MCF 10A (cell line): ENCODE measurements around the gene AKTIP. TPM values are rescaled to one million over a fixed set of nuclear protein-coding genes. Genes with fewer than 3 reads are reported as not detected.

Experiments
- BruUV-seq: library from RNA; stranded (reverse); fragments of 400-500 nt; replicated peaks from 2 replicates; lab custom pipeline; 2021; lab: Mats Ljungman, UMichigan
- CTCF ChIA-PET: fragments of 300-600 bp; sonication (Branson Sonifier 250); formaldehyde crosslinking; extraction: SDS; loops from one replicate; lab custom pipeline; 2021; ENCODE audit warnings: antibody characterized with exemption, inconsistent platforms; lab: Yijun Ruan, JAX
- POLR2A ChIA-PET: fragments of 300-600, 350-650 bp; sonication (Branson Sonifier 250); formaldehyde crosslinking; extraction: SDS; loops from one replicate; lab custom pipeline; 2020; ENCODE audit warnings: antibody characterized with exemption, inconsistent platforms; lab: Yijun Ruan, JAX
- DNase-seq: peaks from one replicate; pipeline ENCODE4 v3.0.0-alpha.2; 2018; ENCODE audit not compliant: unreplicated experiment
- H3K27ac Mint-ChIP-seq: one replicate; pipeline ENCODE4 v1.8.0; 2022; ENCODE audit warnings: mild to moderate bottlenecking, low read depth, mixed read lengths; ENCODE audit not compliant: unreplicated experiment
- H3K27me3 Mint-ChIP-seq: one replicate; pipeline ENCODE4 v1.8.0; 2022; ENCODE audit warnings: mixed read lengths; ENCODE audit not compliant: insufficient read depth, unreplicated experiment
- H3K36me3 Mint-ChIP-seq: one replicate; pipeline ENCODE4 v1.8.0; 2022; ENCODE audit warnings: mild to moderate bottlenecking, moderate library complexity, mixed read lengths; ENCODE audit not compliant: insufficient read depth, unreplicated experiment
- H3K4me1 Mint-ChIP-seq: one replicate; pipeline ENCODE4 v1.8.0; 2022; ENCODE audit warnings: mixed read lengths; ENCODE audit not compliant: insufficient read depth, unreplicated experiment
- H3K4me3 Mint-ChIP-seq: one replicate; pipeline ENCODE4 v1.8.0; 2022; ENCODE audit warnings: mild to moderate bottlenecking, moderate library complexity, mixed read lengths; ENCODE audit not compliant: unreplicated experiment
- H3K9me3 Mint-ChIP-seq: one replicate; pipeline ENCODE4 v1.8.0; 2022; ENCODE audit warnings: mixed read lengths; ENCODE audit not compliant: unreplicated experiment
- CTCF ChIP-seq: fragments of 200-600 bp; IDR thresholded peaks from one replicate; pipeline ENCODE4 v1.8.0; 2022; ENCODE audit warnings: antibody characterized with exemption, mild to moderate bottlenecking; ENCODE audit not compliant: unreplicated experiment
- intact Hi-C: fragments of 100-400 bp; cut with micrococcal nuclease; formaldehyde crosslinking; loops from 2 replicates; pipeline ENCODE4 v1.14.1; 2022
- total RNA-seq: library from RNA; stranded (reverse); gene quantifications from 2 replicates; pipeline ENCODE4 v1.2.3, GENCODE V29; 2022

The AKTIP gene
- total RNA-seq, 1 experiment from 2014 or later, result 30.3 TPM

- no TSS peak for BruUV-seq
- H3K27me3 Mint-ChIP-seq, result no peaks in the 10 kb centered on the region
- no peaks in the 10 kb centered on the region for H3K9me3 Mint-ChIP-seq
- H3K4me3 Mint-ChIP-seq, result no peak overlapping the region
- intact Hi-C loops, result loop anchor here (2.0 to 5.0 kb wide), 3 partner anchors 534 to 1442 kb away; no protein-coding TSS in a partner anchor
- DNase-seq, result no peak
- no peaks in the 10 kb centered on the region for H3K36me3 Mint-ChIP-seq
- POLR2A ChIA-PET, result interaction anchor here (0.7 to 1.2 kb wide), 3 partner anchors 76 to 1916 kb away, joined by 3 to 4 read pairs (median 3); partner anchors contain the start of gene RBL2
- H3K4me1 Mint-ChIP-seq, result no peaks in the 10 kb centered on the region
- no peak overlapping the region for H3K27ac Mint-ChIP-seq
- CTCF ChIA-PET, result interaction anchor here (0.7 to 1.0 kb wide), 9 partner anchors 8 to 1393 kb away, joined by 3 to 4 read pairs (median 3); no protein-coding TSS in a partner anchor
- no peak for TF ChIP-seq CTCF
These were observed 7.7 kb upstream of the AKTIP start for GRCh38 chr16:53510704-53511070.

- DNase-seq, result peak; percentile 63
- Mint-ChIP-seq H3K27me3 (no peaks in the 10 kb centered on the region), H3K4me1 (no peaks in the 10 kb centered on the region), H3K36me3 (no peaks in the 10 kb centered on the region), H3K27ac (no peak overlapping the region), H3K4me3 (no peak overlapping the region), H3K9me3 (no peaks in the 10 kb centered on the region)
- no TSS peak for BruUV-seq
- intact Hi-C loops, result loop anchor here (2.0 to 10.0 kb wide), 4 partner anchors 185 to 1441 kb away; no protein-coding TSS in a partner anchor
- TF ChIP-seq CTCF, result peak; percentile 79
- ChIA-PET POLR2A (interaction anchor here (0.7 to 1.2 kb wide), 3 partner anchors 76 to 1917 kb away, joined by 3 to 4 read pairs (median 3); partner anchors contain the start of gene RBL2), CTCF (interaction anchor here (0.6 to 1.1 kb wide), 16 partner anchors 8 to 1392 kb away, joined by 3 to 4 read pairs (median 3); no protein-coding TSS in a partner anchor)
These were observed 7.1 kb upstream of the AKTIP start for GRCh38 chr16:53509906-53510703.

- ChIA-PET POLR2A (no interaction called here), CTCF (interaction anchor here (1.0 to 1.1 kb wide), 2 partner anchors 8 to 92 kb away, joined by 3 read pairs; no protein-coding TSS in a partner anchor)
These were observed 4.6 kb upstream of the AKTIP start for GRCh38 chr16:53507464-53508179.

More at GRCh38 chr16:53507464-53508179, 4.6 kb upstream of the AKTIP start:
- no peak overlapping the region for H3K4me3 Mint-ChIP-seq
- H3K27ac Mint-ChIP-seq, result no peak overlapping the region
- peaks cover 6% of the 10 kb centered on the region for H3K36me3 Mint-ChIP-seq
- peaks cover 11% of the 10 kb centered on the region for H3K4me1 Mint-ChIP-seq
- H3K9me3 Mint-ChIP-seq, result no peaks in the 10 kb centered on the region
- DNase-seq, result no peak
- BruUV-seq, result no TSS peak
- TF ChIP-seq CTCF, result no peak
- no peaks in the 10 kb centered on the region for H3K27me3 Mint-ChIP-seq
- intact Hi-C loops, result loop anchor here (10.0 kb wide), 1 partner anchor 183 kb away; no protein-coding TSS in a partner anchor
